GM13976 (cell line): ENCODE results near the gene IL17C.
A peak's percentile ranks its signal among the peaks of the same experiment; 100 is the strongest.

Source experiments
- DNase-seq: peaks from one replicate; pipeline ENCODE4 v3.0.0; 2012; ENCODE audit warnings: low spot score
- CTCF ChIP-seq: IDR thresholded peaks from 2 replicates; pipeline ENCODE4 v1.5.1; 2012; ENCODE audit warnings: borderline replicate concordance, mild to moderate bottlenecking; ENCODE audit not compliant: insufficient read depth; ENCODE audit errors: extremely low read depth, missing control alignments, control extremely low read depth
- in situ Hi-C: fragments of 300-500 bp; cut with MboI; formaldehyde crosslinking; loops from one replicate; pipeline ENCODE4 v1.12.0; 2022; ENCODE audit warnings: low sequenced_read_pairs, mixed read lengths, inconsistent platforms; ENCODE audit not compliant: unreplicated experiment

Gene IL17C

GRCh38 chr16:88626646-88627045 lies 11.7 kb upstream of the IL17C start:
- no peak for DNase-seq
- in situ Hi-C loops: no loop called here
- no peak for TF ChIP-seq CTCF

DNA sequence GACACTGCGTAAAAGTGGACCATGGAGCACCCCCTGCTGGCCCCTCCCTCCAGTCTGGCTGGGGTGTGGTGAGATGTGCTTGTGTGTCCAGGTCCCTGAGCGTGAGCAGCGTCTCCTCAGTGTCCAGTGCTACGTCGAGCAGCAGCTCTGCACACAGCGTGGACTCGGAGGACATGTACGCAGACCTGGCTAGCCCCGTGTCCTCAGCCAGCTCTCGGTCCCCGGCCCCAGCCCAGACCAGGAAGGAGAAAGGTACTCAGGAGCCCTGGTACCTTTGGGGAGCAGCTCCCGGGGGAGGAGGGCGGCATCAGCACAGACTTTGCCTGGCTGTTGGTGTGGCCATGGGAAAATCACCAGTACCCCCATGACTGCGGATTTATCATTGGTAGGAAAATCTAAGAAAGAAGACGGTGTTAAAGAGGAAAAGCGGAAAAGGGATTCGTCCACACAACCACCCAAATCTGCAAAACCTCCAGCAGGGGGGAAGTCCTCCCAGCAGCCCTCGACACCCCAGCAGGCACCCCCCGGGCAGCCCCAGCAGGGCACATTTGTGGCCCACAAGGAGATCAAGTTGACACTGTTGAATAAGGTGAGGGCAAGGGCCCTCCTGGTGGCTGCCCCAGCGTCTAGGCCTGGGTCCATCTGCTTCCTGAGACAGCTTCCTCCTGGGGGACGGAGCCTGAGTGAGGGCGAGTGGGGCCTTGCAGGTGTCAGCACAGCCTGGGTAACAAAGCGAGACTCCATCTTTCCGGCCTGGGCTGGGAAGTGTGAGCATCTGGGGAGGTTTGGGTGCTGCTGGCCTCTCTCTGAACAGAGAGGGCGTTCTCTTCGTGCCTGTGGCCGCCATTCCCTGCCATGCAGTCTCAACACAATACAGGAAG lies 10.6 kb upstream of the IL17C start:
- TF ChIP-seq CTCF: no peak
- no peak for DNase-seq
- in situ Hi-C loops: no loop called here

DNA sequence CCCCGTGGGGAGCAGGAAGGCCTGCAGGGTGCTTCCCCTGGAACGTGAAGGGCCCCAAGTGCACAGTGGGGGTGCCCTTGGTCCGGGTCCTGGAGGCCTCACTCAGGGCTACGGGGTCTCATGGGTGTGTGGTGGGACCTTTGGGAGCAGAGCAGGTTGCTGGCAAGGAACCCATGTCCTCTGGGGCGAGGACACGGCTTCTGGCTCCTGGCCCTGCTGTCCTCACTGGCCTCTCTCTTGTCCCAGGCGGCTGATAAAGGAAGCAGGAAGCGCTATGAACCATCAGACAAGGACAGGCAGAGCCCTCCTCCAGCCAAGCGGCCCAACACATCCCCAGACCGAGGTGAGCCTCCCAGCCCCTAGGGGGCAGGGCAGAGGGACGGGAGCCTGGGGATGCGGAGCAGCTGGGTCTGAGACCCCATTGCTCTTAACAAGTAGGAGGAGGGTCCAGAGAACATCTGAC lies 9.8 kb upstream of the IL17C start:
- no peak for DNase-seq
- in situ Hi-C loops: no loop called here
- peak; percentile 29 for TF ChIP-seq CTCF

DNA sequence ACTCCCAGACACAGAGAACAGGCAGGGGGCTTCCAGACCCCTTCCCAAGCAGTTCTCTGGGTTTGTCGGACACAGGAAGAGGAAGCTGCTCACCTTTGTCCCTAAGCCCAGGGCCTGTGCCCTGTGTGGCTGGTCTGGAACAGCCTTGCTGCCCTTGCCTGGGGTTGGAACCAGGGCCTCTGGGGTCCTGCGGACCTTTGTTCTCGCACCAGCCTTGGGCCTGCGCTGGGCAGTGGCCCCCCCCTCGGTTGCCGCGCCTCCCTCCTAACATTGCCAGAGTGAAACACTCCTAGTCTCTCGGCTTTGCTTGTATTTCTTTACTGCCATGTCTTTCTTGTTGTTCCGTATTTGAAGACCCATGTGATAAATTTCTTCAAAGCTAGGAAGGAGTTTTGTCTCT lies 8.5 kb upstream of the IL17C start:
- TF ChIP-seq CTCF: no peak
- DNase-seq: no peak
- in situ Hi-C loops: no loop called here

GRCh38 chr16:88630433-88630832 lies 7.9 kb upstream of the IL17C start:
- no peak for DNase-seq
- in situ Hi-C loops: no loop called here
- no peak for TF ChIP-seq CTCF

- DNase-seq: no peak
- in situ Hi-C loops: no loop called here
- TF ChIP-seq CTCF: no peak
Measured at GRCh38 chr16:88630941-88631340, 7.4 kb upstream of the IL17C start.
